HG03039 (cell line): ENCODE data around the gene SLC27A1.
A peak's percentile ranks its signal among the peaks of the same experiment; 100 is the strongest.

Experiments used
- ATAC-seq: cut with Tn5 transposase; IDR thresholded peaks from one replicate; pipeline ENCODE4 v1.9.1; 2021; ENCODE audit warnings: mild to moderate bottlenecking, moderate library complexity; ENCODE audit not compliant: unreplicated experiment

SLC27A1 gene

GRCh38 chr19:17470068-17470841 lies at the start of gene SLC27A1:
TSS of gene SLC27A1 (plus strand) at chr19:17470524. CDS start at chr19:17470541, 17 bp downstream.
- peak; percentile 84 for ATAC-seq

GRCh38 chr19:17421942-17422341 lies 48.4 kb upstream of the SLC27A1 start:
- ATAC-seq: no peak

GRCh38 chr19:17423429-17424208 lies 46.7 kb upstream of the SLC27A1 start:
- ATAC-seq: no peak

GRCh38 chr19:17424743-17425365 lies 45.5 kb upstream of the SLC27A1 start:
- no peak for ATAC-seq

GRCh38 chr19:17429641-17430113 lies 40.6 kb upstream of the SLC27A1 start:
- ATAC-seq: no peak

- ATAC-seq: no peak
Measured at GRCh38 chr19:17431417-17431816, 38.9 kb upstream of the SLC27A1 start.

GRCh38 chr19:17435218-17435617 lies 35.1 kb upstream of the SLC27A1 start:
- ATAC-seq: no peak

- ATAC-seq: no peak
Measured at GRCh38 chr19:17436094-17436873, 34.0 kb upstream of the SLC27A1 start.

GRCh38 chr19:17436874-17437267 lies 33.5 kb upstream of the SLC27A1 start:
- no peak for ATAC-seq

GRCh38 chr19:17441241-17442021 lies 28.9 kb upstream of the SLC27A1 start:
- ATAC-seq: no peak

- ATAC-seq: no peak
Measured at GRCh38 chr19:17445526-17446165, 24.7 kb upstream of the SLC27A1 start.

- no peak for ATAC-seq
Measured at GRCh38 chr19:17447704-17448130, 22.6 kb upstream of the SLC27A1 start.

- ATAC-seq: no peak
Measured at GRCh38 chr19:17448131-17448967, 22.0 kb upstream of the SLC27A1 start, which contains the start of gene TMEM221. TSS of gene TMEM221 (minus strand) at chr19:17448668. CDS start at chr19:17448462, 206 bp downstream.

- no peak for ATAC-seq
Measured at GRCh38 chr19:17450264-17451075, 19.9 kb upstream of the SLC27A1 start.

GRCh38 chr19:17451820-17452219 lies 18.5 kb upstream of the SLC27A1 start:
- ATAC-seq: no peak

- no peak for ATAC-seq
Measured at GRCh38 chr19:17454576-17455071, 15.7 kb upstream of the SLC27A1 start.
